Measurements from ENCODE around the gene LIPT2.

DNA sequence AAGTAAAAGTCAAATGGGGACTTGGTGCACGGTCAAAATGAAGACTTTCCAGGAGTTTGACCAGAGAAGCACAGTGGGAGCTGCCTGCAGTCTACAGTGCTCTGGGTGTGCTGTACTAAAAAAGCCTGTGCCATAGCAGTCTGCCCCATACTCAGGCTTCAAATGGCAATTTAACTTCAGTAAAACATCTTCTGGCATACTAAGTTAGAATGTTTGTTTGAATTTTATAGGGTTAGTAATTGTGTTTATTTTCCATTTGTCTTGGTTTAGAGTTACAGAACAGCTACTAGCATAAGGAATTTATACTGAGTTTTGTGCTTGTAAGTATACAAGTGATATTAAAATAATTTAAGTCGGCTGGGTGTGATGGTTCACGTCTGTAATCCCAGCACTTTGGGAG lies 29.3 kb upstream of the LIPT2 start:
- TF ChIP-seq POLR2AphosphoS5 (IDR thresholded peaks at IDR 0.05; ENCODE audit: borderline replicate concordance, low read depth, low read length) (no peak), EZH2 (IDR thresholded peaks at IDR 0.05) (no peak)
